Measurements from ENCODE around the gene FAM20B. TPM values are rescaled to one million over a fixed set of nuclear protein-coding genes. Genes with fewer than 3 reads are reported as not detected.

The FAM20B gene
- total and polyA plus RNA-seq, 2 of the 13 experiments (the other 11 are each of a cell fraction or from before 2014, with no cell fraction given) = 13.8 to 26.9 TPM

DNA sequence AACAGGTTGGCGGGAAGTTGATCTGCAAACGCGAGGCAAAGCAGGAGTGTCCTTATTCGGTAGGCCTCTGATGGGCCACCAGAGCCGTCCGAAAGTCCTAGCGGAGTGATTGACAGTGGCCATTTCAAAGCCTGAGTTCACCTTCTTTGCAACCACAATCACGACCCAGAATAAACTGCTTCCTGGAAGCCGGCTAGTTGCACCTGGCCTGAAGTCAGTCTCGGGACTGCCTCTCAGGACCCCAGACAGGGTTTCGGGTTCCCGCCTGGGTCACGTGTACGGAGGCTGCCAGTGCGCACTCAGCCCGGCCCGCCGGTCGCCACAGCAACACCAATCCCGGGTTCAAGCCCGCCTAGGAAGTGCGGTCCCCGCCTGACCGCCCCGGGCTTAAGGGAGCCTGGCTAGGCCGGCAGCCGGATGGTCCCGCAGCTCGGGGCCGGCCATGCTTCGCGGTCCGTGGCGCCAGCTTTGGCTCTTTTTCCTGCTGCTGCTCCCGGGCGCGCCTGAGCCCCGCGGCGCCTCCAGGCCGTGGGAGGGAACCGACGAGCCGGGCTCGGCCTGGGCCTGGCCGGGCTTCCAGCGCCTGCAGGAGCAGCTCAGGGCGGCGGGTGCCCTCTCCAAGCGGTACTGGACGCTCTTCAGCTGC lies 56.1 kb downstream of the FAM20B start, which contains the start of gene TOR3A (continued):
- TF ChIP-seq NFE2 (CRISPR knock-in tag; IDR thresholded peaks at IDR 0.05) (no peak), SIX4 (CRISPR knock-in tag; IDR thresholded peaks at IDR 0.05) (peak; percentile 90), ZSCAN20 (CRISPR knock-in tag; IDR thresholded peaks at IDR 0.05; ENCODE audit: borderline replicate concordance) (peak; percentile 92; the same call in 1 of the 2 replicates), ZNF766 (CRISPR knock-in tag; IDR thresholded peaks at IDR 0.05; ENCODE audit: borderline replicate concordance) (peak; percentile 93), KMT2B (CRISPR knock-in tag; IDR thresholded peaks at IDR 0.05) (peak; percentile 70), ISL2 (CRISPR knock-in tag; IDR thresholded peaks at IDR 0.05) (peak; percentile 75; the same call in 1 of the 2 replicates), ZNF792 (CRISPR knock-in tag; IDR thresholded peaks at IDR 0.05) (peak; percentile 73; the same call in 1 of the 2 replicates), NCOA1 (CRISPR knock-in tag; IDR thresholded peaks at IDR 0.05) (peak; percentile 81; the same call in 1 of the 2 replicates), ZNF350 (CRISPR knock-in tag; IDR thresholded peaks at IDR 0.05; ENCODE audit: borderline replicate concordance, low read depth) (no peak; the same call in 1 of the 2 replicates), THAP11 (CRISPR knock-in tag; IDR thresholded peaks at IDR 0.05) (peak; percentile 53), ZNF160 (CRISPR knock-in tag; IDR thresholded peaks at IDR 0.05) (peak; percentile 84), YEATS4 (CRISPR knock-in tag; IDR thresholded peaks at IDR 0.05; ENCODE audit: borderline replicate concordance) (peak; percentile 88), FOXK1 (CRISPR knock-in tag; IDR thresholded peaks at IDR 0.05; ENCODE audit: borderline replicate concordance, low read depth) (peak; percentile 59; the same call in 1 of the 2 replicates), EEA1 (CRISPR knock-in tag; IDR thresholded peaks at IDR 0.05; ENCODE audit: borderline replicate concordance) (no peak; the same call in 1 of the 2 replicates), RAD21 (CRISPR knock-in tag; IDR thresholded peaks at IDR 0.05) (peak; percentile 50; the same call in 1 of the 2 replicates), PTBP1 (IDR thresholded peaks at IDR 0.05; ENCODE audit: low read depth, low read length, poor library complexity, severe bottlenecking) (no peak), NFYC (CRISPR knock-in tag; IDR thresholded peaks at IDR 0.05) (peak; percentile 83)
- TF ChIP-seq, protein P1, sequence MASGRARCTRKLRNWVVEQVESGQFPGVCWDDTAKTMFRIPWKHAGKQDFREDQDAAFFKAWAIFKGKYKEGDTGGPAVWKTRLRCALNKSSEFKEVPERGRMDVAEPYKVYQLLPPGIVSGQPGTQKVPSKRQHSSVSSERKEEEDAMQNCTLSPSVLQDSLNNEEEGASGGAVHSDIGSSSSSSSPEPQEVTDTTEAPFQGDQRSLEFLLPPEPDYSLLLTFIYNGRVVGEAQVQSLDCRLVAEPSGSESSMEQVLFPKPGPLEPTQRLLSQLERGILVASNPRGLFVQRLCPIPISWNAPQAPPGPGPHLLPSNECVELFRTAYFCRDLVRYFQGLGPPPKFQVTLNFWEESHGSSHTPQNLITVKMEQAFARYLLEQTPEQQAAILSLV (CRISPR knock-in tag; IDR thresholded peaks at IDR 0.05; ENCODE audit: borderline replicate concordance) = 0 out of 2 replicates have a peak, but pooled peaks have one; percentile 22
- TF ChIP-seq, protein P2, sequence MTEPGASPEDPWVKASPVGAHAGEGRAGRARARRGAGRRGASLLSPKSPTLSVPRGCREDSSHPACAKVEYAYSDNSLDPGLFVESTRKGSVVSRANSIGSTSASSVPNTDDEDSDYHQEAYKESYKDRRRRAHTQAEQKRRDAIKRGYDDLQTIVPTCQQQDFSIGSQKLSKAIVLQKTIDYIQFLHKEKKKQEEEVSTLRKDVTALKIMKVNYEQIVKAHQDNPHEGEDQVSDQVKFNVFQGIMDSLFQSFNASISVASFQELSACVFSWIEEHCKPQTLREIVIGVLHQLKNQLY (CRISPR knock-in tag; IDR thresholded peaks at IDR 0.05) = peak; percentile 80
- TF ChIP-seq, protein P3, sequence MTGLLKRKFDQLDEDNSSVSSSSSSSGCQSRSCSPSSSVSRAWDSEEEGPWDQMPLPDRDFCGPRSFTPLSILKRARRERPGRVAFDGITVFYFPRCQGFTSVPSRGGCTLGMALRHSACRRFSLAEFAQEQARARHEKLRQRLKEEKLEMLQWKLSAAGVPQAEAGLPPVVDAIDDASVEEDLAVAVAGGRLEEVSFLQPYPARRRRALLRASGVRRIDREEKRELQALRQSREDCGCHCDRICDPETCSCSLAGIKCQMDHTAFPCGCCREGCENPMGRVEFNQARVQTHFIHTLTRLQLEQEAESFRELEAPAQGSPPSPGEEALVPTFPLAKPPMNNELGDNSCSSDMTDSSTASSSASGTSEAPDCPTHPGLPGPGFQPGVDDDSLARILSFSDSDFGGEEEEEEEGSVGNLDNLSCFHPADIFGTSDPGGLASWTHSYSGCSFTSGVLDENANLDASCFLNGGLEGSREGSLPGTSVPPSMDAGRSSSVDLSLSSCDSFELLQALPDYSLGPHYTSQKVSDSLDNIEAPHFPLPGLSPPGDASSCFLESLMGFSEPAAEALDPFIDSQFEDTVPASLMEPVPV (CRISPR knock-in tag; IDR thresholded peaks at IDR 0.05) = peak; percentile 55; the same call in 1 of the 2 replicates
- TF ChIP-seq, protein P4, sequence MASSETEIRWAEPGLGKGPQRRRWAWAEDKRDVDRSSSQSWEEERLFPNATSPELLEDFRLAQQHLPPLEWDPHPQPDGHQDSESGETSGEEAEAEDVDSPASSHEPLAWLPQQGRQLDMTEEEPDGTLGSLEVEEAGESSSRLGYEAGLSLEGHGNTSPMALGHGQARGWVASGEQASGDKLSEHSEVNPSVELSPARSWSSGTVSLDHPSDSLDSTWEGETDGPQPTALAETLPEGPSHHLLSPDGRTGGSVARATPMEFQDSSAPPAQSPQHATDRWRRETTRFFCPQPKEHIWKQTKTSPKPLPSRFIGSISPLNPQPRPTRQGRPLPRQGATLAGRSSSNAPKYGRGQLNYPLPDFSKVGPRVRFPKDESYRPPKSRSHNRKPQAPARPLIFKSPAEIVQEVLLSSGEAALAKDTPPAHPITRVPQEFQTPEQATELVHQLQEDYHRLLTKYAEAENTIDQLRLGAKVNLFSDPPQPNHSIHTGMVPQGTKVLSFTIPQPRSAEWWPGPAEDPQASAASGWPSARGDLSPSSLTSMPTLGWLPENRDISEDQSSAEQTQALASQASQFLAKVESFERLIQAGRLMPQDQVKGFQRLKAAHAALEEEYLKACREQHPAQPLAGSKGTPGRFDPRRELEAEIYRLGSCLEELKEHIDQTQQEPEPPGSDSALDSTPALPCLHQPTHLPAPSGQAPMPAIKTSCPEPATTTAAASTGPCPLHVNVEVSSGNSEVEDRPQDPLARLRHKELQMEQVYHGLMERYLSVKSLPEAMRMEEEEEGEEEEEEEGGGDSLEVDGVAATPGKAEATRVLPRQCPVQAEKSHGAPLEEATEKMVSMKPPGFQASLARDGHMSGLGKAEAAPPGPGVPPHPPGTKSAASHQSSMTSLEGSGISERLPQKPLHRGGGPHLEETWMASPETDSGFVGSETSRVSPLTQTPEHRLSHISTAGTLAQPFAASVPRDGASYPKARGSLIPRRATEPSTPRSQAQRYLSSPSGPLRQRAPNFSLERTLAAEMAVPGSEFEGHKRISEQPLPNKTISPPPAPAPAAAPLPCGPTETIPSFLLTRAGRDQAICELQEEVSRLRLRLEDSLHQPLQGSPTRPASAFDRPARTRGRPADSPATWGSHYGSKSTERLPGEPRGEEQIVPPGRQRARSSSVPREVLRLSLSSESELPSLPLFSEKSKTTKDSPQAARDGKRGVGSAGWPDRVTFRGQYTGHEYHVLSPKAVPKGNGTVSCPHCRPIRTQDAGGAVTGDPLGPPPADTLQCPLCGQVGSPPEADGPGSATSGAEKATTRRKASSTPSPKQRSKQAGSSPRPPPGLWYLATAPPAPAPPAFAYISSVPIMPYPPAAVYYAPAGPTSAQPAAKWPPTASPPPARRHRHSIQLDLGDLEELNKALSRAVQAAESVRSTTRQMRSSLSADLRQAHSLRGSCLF (CRISPR knock-in tag; IDR thresholded peaks at IDR 0.05; ENCODE audit: borderline replicate concordance) = peak; percentile 82; the same call in 1 of the 2 replicates
